Activated CD8-positive, alpha-beta memory T cell treated with anti-CD3 and anti-CD28 coated beads, Interleukin-2, amount 50 U/mL, for 1 hour (primary cell): Measurements from ENCODE around the gene ARHGEF1.
"Not testable (repeated sequence)": the region's sequence is repeated elsewhere in the genome, so short reads cannot be mapped to it uniquely, and the experiment has no call there.

Source experiments
- DNase-seq: peaks from one replicate; pipeline ENCODE4 v3.0.0-alpha.2; 2020; ENCODE audit errors: extremely low read depth

Gene ARHGEF1

DNA sequence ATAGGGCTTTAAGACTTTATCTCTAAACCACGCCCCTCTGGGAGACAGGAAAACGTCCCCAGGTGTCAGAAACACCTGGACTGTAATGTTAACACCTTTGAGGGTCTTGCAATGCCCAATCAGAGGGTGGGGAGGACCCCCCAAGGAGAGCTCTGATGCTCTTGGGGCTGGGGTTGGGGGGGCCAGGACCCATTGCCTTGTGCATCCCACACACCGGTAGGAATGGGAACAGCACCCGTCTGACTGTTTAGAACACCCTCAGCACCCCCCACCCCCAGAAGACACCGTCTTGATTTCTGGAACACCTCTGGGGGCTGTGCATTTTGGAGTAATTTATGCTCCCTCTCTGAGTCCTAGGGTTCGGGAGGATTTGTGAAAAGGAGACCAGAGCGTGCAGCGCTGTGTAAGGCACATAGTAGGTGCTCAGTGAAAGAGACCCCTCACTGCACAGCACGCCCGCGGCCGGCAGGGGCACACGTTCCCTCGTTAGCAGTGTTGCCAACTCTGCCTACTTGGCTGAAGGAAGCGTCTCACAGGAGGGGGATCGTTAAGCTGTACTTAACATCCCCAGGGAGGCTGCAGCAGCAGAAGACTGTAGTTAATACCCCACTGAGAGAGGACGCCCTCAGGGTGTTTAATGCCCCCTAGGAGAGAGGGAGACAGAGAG, 48.1 kb downstream of the ARHGEF1 start:
- DNase-seq = no peak

DNA sequence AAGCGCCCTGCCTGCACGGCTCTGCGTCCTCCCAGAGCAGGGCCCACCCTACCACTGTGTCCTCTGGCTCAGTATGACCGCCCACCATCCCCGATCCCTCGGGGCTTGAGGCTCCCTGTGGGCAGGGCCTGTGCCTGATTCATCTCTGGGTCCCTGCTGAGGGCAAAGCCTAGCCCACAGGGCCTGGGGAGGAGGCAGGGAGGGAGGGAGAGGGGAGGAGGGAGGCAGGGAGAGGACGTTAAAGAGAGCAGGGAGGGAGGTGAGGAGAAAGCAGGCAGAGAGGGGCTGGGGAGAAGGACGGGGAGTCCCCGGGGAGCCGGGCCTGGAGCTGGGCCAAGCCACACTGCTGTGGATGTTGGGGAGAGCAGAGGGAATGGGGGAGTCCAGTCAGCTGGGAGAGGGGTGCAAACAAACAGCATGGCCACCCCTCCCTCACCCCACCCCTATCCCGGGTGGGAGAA, 49.3 kb downstream of the ARHGEF1 start:
- no peak for DNase-seq

DNA sequence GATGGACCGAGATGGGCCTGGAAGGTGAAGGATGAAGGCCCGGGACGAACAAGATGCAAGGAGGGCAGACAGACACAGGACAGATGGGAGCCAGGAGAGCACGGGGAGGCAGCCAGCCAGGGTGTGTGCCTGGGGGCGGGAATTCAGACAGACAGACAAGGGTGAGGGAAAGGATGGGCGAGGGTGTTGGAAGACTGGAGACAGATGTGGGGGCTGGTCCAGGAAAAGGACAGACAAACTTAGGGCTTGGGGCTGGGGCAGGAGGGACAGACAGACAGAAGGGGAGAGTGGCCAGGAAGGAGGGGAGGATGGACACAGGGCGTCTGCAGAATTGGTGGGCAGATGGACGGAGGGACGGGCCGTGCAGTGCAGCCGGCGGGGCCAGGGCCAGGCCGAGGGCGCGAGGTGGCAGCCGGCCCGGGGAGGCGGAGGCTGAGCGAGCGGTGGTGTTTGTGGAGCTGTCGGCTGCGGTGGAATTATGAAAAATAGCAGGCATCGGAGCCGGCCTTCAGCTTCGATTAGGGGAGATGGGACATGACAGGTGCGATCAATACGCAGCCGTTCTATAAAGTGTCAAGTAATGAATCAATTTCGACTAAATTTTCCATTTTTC, 49.8 kb downstream of the ARHGEF1 start:
- no peak for DNase-seq

DNA sequence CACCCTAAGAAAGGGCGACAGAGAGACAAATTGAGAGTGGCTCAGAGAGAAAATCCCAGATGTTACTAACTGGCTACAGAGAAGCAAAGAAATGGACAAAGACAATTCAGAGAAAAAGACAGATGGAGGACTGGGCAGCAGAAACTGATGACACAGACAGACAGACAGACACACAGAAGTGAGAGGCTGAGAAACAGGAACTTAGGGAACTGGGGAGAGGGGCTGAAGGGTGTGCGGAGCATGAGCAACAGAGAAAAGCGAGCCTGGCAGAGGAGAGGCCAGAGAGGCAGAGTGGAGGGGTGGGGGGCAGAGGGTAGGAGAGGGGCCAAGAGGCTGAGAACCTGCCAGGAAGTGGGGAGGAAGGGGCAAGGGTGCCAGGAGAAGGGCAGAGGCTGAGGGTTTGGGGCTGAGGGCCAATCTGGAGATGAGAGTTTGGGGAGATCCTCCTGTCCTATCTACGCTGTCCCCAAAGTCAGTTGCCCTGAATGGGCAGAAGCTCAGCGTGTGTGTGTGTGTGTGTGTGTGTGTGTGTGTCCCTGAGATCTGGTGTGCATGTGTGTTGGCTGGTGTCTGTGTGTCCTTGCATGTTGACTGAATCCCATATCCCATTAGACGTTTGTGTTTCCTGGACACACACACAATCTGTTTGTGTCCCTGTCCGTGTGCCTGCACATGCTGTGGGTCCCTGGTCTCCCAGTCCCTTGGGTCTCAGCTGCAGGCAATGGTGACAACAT, 50.9 kb downstream of the ARHGEF1 start:
- DNase-seq = no peak

DNA sequence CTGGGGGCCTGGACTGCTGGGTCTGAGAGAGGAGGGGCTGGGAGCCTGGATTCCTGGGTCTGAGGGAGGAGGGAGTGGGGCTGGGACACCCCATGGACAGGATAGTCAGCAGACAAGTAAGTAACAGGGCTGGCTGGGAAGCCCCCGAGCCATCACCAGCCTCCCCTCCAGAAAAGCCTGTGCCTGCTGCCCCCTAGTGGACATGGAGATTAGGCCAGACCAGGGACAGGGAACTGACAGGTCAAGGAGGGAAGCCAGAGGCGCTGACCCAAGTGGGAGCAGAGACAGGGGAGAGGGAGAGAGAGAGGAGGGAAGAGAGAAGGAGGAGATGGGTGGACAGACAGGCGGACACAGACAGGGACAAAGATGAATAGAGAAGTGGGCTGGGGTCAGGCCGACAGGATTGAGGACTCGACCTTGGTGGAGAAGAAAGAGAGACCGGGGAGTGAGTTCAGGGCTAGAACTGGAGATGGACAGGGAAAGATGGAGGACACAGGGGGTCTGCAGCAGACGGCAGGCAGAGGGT, 51.9 kb downstream of the ARHGEF1 start:
- peak; percentile 66 for DNase-seq

DNA sequence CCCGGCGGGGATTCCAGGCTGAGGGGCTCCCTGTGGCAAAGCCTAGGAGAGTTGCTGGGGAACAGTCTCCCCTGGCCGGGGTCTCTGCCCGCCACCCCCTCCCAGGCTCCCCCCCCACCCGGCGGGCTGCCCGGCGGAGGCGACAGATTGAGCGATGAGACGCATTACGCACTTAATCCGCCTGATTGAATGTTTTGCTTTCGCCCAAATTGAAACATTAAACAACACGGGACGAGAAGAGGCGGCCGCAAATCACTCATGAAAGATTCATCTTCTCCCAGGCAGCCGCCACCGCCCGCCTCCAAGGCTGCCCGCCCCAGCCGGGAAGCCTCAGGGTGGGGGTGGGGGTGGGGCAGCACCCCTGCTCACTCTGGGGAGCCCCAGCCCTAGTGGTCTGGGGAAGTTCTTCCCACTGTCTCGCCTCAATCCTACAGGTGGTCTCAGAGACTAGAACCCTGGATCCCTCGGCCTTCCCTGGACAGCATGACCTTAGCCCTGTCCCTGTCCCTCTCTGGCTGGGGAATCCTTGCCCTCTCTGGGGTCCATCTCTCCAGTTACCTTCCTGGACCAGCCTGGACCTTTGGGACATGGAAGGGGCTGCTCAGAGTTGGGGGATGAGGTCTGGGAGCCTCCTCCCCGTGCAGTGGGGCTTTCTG, 52.9 kb downstream of the ARHGEF1 start:
- DNase-seq = no peak

DNA sequence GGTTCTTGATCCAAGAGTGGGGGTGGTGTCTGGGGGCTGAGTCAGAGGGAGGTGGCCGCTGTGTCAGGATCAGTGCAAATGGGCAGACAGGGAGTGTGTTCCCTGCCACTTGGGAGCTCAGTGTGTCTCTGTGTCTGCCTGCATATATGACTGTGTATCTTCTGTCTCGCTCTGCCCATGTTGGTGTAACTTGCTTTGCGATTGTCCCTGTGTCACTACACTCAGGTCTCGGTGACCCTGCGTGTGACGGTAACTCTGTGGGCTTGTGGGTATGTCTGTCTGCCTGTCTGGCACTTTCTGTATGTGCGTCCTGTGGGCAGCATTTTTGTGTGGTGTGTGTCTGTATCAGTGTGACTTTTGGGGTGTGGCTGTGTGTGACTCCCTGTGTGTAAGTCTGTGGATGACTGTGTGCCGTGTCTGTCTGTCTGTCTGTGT, 53.4 kb downstream of the ARHGEF1 start:
- peak; percentile 59 for DNase-seq

DNA sequence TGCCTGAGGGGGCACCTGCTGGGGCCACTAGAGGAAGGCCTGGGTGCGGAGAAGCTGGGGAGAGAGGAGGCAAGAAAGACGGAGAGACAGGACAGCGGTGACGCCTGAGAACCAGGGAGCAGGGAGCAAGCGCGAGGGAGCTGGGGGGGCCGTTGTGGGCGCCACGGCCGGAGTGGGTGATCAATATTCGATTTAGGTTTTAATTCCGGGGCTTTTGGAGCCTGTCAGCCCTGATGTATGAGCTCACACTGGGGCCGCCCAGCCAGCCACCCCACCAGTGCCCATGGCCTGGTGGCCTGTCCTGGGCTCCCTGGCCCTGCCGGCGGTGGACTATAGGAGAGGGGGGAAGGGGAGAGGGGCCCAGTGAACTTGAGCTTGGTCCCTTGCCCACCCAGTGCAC, 54.0 kb downstream of the ARHGEF1 start:
- no peak for DNase-seq

DNA sequence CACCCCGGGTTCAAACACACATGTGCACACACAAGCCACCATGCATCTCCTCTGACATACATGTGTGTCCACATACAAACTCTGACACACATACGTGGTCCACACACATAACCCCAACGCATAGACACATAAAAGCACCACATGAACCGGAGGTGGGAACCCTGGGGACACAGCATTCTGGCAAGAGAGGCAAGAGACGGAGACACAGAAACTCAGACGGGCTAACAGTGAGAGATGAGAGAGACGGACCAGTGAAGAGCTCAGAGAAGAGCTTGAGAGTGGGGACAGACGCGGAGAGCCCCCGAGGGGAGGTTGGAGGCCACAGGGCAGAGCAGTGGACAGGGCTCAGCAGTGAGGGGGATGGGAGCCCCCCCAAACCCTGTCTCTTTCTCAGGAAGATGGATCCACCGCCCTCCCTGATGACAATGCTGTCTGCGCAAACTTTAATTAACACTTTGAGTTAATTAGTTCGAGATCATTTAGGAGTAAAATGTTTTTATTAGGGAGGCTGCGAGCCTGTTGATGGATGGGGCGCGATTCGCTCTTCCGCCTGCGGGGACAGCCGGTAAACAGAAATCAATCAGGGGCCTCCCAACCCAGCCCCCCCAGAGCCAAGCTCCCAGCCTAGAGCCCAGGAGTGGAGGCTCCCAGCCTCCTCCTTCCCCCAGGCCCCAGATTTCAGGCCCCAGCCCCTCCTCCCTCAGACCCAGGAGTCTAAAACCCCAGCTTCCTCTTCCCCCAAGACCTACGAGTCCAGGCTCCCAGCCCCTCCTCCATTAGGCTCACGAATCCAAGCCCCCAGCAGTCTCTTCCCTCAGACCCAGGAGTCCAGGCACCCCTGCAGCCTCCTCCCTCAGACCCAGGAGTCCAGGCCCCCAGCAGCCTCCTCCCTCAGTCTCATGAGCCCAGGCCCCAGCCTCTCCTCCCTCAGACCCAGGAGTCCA, 54.8 kb downstream of the ARHGEF1 start:
- no peak for DNase-seq

DNA sequence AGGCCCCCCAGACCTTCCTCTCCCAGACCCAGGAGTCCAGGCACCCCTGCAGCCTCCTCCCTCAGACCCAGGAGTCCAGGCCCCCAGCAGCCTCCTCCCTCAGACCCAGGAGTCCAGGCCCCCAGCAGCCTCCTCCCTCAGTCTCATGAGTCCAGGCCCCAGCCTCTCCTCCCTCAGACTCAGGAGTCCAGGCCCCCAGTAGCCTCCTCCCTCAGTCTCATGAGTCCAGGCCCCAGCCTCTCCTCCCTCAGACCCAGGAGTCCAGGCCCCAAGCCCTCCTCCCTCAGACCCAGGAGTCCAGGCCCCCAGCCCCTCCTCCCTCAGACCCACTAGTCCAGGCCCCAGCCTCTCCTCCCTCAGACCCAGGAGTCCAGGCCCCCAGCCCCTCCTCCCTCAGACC, 56.2 kb downstream of the ARHGEF1 start:
- DNase-seq = not testable (repeated sequence)

DNA sequence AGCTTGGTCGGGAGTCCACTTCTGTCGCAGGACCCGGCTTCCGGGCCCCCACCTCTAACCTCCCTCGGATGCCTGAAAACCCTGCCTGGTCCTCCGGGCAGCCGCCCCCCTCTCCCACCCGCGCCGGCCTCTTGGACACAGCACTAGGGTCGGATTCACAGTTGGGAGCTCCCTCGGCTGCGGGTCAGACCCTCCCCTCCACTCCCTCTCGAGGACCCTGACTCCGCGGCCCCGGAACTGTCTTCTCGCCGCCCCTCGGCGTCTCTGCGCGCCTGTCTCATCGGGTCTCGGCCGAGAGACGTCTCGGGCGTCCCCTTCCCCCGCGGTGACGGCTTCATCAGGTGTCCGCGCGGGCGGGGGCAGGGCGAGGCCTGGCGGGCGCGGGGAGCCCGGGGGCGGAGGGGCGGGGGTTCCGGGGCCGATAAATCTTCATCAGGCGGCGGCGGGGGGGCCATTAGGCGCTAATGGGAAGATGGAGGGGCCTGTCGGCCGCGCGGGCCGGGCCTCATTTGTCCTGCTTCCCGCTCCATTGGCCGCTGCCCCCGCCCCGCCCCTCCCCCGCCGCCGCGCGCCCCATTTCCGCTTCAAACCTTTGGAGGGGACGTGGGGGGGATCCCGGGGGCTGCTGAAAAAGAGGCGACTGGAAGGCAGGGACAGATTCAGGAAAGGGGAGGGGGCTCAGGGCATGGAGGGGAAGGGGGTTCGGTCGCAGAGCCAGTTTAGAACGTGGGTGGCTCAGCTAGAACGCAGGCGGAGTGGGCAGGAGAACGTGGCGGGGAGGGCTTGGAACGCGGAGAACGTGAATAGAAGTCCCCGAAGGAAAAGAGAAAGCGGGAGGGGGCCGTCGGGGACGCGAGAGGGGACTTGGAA, 57.1 kb downstream of the ARHGEF1 start:
- DNase-seq = no peak

DNA sequence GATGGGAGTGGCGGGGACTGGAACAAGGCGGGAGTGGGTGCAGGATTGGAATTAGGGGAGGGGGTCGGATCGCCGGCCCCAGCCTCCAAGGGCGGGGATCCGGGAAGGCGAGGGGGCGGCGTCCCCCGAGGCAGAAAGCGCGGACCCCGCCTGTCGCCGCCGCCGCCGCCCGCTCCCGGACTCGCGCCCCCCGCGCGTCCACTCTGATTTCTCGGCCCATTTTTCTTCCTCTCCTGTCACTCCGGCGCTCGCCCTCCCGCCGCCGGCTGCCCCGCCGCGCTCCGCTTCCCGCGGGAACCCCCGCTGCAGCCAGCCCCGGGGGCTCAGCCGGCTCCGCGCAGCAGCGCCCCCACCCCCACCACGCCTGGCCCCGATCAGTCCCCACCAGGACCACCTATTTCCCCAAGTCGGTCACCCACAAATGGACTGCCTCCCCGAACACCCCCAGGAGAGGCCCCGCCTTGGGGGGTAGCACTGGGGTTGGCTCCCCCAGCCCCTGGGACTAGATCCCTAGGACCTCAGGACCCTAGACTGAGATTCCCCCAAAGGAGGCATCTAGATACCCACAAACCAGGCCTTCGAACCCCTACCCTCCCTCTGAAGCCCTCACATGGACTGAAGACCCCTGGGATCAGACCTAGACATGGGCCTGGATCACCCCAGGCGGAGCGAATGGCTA, 57.9 kb downstream of the ARHGEF1 start:
- no peak for DNase-seq

DNA sequence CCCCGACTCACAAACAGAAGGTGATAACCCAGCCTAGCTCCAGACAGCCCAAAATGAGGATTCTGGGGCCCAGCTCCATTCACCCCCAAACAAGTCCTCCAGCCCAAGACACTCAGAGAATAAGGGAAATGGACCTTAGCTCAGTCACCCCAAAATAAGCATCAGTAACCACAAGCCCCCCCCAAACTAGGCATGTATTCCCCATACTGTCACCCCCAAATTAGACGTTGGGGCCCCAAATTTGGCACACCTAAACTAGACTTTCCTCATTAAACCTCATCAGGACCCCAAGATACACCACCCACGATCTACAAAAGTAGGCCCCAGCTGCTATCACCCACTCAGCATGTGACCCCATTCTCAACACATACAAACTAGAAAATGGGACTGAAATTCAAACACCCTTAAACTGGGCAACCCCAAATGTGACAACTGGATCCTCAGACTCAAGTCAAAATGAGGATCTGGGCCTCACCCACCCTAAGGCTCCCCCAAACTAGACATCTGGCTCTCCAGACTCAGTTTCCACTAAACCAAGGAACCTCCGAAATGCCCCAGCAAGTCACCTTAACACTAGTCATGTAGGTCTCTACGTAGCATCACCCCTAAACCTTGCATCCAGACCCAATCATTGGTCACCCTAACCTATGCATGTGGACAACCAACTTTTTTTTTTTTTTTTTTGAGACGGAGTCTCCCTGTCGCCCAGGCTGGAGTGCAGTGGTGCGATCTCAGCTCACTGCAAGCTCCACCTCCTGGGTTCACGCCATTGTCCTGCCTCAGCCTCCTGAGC, 58.6 kb downstream of the ARHGEF1 start:
- no peak for DNase-seq

DNA sequence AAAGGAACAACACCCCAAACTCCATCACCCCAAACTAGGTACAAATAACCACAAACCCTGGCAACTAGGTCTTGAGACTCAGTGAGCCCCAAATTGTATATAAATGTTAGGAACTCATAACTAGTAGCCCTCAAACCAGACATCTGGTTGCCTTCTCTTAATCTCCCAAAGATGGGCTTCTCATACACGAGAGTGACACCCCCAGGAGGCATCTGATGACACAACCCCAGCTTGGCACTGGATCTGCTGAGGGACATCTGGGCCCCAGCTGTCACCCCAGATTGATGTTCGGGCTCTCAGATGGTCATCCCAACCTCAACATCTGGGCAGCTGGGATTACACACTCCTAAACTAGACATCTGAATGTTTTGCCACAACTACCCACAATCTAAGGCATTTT, 61.4 kb downstream of the ARHGEF1 start:
- DNase-seq = no peak

DNA sequence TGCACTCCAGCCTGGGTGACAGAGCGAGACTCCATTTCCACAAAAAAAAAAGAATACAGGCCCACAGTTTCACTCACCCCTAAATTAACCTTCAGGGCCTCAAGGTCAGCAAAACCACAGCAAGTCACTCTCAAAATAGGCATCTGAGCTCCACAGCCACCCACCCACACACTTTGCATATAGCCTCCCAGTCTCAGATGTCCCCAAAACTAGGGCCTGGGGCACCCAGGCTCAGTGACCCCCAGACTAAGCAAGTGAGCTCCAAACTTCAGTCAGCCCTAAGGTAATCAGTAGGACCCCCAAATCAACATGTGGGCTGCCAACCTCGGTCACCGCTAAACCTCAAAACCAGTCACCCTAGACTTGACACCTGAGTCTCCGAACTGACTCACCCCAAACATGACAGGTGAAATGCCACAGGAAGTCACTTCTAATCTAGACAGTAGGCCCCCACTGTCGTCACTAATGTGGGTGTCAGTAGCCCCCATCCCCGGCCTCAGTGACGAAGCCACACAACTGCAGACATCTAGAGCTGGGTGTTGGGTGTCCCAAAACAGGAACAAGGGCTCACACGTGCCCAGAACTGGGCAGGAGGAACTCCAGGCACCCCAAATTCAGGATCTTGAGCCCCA, 62.3 kb downstream of the ARHGEF1 start:
- peak; percentile 97 for DNase-seq

DNA sequence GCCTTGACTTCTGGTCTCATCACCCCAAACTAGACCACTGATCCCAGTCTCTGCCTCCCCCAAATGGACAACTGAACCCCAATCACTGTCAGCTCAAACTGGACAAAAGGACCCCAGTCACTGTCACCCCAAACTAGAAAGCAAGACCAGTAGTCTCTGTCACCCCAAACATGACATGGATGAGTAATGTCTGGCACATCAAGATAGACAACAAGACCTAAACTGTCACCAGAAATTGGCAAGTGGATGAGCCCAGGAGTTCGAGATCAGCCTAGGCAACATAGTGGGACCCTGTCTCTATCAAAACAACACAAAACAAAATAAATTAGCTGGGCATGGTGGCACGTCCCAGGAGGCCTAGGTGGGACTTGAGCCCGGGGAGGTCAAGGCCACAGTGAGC, 64.1 kb downstream of the ARHGEF1 start:
- no peak for DNase-seq

DNA sequence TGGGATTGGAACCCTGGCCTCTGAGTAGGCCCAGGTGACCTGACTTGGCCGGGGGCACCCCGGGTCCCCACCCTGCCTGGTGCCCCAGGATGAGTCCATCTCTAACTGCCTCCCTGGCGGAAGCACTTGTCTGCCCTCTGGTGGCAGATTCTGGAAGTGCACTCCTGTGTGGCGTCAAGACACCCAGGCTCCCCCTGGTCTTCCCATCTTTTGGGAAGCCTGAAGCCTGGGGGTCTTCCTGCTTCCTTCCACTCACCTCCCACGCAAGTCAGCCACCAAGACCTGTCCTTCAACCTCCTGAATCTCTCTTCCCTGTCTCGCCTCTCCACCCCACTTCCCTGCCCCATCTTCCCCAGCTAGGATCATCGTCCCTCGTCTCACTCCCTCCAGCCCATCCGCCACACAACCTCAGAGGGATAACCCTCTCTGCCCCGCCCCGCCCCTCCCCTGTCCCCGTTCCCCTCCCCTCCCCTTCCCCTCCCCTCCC, 68.7 kb downstream of the ARHGEF1 start:
- DNase-seq = no peak

DNA sequence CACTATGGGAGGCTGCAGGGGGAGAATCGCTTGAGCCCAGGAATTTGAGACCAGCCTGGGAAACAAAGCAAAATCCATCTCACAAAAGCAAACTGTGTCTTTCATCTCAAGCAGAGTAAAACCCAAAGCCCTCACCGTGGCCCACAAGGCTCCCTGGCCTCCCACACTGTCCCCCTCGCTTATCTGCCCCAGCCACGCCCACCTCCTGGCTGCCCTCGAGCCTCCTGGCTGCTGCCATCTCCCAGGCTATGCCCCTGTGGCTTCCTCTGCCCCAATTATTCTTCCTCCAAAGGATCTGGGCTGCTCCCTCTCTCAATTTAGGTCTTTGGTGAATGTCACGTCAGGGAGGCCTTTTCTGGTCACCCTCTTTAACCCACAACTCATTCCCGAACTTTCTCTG, 72.5 kb downstream of the ARHGEF1 start:
- DNase-seq = no peak
